Right lobe of liver (tissue), 4 donors: ENCODE results near the gene PLEKHG2.

ENCODE experiments used
- POLR2A ChIP-seq: fragments of 450-650 bp; IDR thresholded peaks from one replicate; pipeline ENCODE4 v1.6.1; 2017; ENCODE audit warnings: antibody characterized with exemption, mild to moderate bottlenecking
- TF ChIP-seq, protein P1 (sequence below), 4 donors: fragments of 200-600 bp in 3 of 4; fragments of 450-650 bp in 1 of 4; IDR thresholded peaks; one replicate each; pipeline versions ENCODE4 v1.5.1 to v1.8.0; 2016 to 2022; ENCODE audit warnings: antibody characterized with exemption in 4 of 4, mild to moderate bottlenecking in 2 of 4
- donor health status: DM: no; HTN: no; CAD: no.
- donor health status: DM: no; HTN: no; CAD: no.
- donor health status: DM: no; HTN: yes; CAD: no.

DNA sequence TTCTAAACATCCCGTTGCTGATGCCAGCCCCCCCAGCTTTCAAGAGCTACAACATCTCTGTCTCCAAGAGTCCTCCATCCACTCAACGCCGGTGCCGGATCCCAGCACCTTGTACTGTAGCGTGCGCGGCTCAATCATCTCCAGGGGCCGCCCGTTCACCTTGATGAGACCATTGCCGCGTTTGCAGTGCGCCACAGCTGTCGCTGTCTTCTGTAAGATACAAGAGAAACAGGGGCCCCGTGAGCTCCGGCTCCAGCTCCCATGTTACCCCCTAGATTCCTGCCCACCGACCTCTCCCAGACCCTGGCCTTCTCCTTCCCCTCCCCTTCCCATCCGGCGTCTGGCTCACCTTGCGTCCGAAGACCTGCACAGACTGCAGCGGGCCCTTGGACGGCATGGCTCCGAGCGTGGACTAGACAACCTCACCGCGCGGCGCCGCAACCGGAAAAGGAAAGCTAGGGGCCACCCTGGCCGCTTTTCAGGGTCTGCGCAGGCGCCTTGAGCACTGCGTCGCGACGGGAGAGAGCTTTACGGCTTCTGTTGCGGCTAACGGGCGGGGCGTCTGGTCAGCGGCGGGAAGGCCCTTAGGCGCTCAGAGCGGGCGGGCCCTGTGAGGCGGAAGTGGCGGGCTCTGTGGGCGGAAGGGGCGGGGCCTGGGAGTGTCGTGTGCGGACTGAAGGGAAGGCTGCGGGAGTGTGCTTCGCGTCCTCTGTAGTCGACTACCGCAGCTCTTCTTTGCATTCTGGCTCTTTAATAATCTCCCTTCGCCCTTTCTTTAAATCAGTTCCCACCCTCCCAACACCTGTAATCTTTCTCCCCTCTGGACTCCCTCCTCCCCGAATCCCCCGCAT lies 23.3 kb downstream of the PLEKHG2 start, which contains the start of gene RPS16:
- TF ChIP-seq, protein P1, sequence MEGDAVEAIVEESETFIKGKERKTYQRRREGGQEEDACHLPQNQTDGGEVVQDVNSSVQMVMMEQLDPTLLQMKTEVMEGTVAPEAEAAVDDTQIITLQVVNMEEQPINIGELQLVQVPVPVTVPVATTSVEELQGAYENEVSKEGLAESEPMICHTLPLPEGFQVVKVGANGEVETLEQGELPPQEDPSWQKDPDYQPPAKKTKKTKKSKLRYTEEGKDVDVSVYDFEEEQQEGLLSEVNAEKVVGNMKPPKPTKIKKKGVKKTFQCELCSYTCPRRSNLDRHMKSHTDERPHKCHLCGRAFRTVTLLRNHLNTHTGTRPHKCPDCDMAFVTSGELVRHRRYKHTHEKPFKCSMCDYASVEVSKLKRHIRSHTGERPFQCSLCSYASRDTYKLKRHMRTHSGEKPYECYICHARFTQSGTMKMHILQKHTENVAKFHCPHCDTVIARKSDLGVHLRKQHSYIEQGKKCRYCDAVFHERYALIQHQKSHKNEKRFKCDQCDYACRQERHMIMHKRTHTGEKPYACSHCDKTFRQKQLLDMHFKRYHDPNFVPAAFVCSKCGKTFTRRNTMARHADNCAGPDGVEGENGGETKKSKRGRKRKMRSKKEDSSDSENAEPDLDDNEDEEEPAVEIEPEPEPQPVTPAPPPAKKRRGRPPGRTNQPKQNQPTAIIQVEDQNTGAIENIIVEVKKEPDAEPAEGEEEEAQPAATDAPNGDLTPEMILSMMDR (IDR thresholded peaks at IDR 0.05), result no peak
- TF ChIP-seq POLR2A, result peak; percentile 96
